Limb (tissue), 2 donors: ENCODE data around the gene SLC20A1.
"Not testable (repeated sequence)": the region's sequence is repeated elsewhere in the genome, so short reads cannot be mapped to it uniquely, and the experiment has no call there.

ENCODE experiments used
- DNase-seq, 2 donors: peaks; one replicate each; pipeline ENCODE4 v3.0.0-alpha.2; 2016; ENCODE audit errors: extremely low spot score in 2 of 2

SLC20A1 gene

DNA sequence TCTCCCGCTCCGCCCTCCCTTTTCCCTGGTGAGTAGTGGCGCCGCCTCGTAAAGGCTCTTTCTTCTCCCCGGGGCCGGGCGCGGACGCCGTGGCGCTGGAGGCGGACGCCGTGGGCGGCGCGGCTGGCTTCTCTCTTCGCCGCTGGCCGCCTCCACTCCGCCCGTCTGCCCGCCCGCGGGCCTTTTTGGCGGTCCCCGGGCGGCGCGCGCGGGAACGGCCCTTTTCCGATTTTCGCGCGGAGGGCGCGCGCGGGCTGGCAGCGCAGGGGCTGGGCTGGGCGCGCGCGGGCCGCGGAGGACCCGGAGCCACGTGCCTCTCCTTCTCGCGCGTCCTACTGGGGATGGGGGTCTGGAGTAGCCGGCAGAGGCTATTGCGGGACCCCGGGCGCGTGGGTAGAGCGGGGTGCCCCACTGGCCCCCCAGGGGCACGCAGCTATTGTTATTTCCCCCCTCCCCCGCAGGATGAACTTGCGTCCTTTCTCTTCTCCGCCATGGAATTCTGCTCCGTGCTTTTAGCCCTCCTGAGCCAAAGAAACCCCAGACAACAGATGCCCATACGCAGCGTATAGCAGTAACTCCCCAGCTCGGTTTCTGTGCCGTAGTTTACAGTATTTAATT, 472 bp downstream of the SLC20A1 start:
- DNase-seq: no peak

DNA sequence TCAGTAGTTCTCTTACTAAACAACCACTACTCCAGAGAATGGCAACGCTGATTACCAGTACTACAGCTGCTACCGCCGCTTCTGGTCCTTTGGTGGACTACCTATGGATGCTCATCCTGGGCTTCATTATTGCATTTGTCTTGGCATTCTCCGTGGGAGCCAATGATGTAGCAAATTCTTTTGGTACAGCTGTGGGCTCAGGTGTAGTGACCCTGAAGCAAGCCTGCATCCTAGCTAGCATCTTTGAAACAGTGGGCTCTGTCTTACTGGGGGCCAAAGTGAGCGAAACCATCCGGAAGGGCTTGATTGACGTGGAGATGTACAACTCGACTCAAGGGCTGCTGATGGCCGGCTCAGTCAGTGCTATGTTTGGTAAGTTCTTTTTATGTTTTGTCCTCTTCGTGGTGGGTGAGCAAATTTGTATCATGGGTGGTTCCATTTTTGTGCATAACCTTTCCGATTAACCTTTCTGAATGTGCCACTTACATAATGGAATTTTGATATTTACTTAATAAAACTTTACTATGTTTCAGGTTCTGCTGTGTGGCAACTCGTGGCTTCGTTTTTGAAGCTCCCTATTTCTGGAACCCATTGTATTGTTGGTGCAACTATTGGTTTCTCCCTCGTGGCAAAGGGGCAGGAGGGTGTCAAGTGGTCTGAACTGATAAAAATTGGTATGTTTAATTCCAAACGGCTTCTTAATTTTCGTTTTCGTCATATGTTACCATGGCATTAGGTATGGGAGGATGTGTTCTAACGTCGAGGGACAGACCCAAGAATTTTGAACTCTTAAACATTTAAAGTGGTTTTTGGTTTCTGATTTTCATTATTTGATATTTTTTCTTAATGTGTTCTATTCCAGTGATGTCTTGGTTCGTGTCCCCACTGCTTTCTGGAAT, 1.3 kb downstream of the SLC20A1 start:
- DNase-seq: peak in 1 of 2 donors; percentile 36

DNA sequence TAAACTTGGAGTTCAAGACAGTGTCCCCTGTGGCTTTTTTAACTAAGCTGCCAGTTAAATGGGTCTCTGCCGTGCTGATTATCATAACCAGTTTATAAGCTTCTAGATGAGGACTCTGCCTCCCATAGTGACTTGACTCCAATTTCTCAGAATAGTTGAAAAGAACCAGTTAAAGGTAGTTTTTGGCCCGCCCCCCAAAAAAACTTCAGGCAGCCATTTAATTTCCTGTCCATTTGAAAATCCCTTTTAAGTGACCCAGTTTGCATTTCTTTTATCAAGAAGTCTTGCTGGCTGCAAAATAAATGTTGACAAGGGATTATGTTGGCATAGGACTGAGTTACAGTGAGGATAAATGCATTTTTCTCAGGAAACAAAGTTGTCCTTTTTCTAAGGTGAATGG, 2.3 kb downstream of the SLC20A1 start:
- DNase-seq: no peak

DNA sequence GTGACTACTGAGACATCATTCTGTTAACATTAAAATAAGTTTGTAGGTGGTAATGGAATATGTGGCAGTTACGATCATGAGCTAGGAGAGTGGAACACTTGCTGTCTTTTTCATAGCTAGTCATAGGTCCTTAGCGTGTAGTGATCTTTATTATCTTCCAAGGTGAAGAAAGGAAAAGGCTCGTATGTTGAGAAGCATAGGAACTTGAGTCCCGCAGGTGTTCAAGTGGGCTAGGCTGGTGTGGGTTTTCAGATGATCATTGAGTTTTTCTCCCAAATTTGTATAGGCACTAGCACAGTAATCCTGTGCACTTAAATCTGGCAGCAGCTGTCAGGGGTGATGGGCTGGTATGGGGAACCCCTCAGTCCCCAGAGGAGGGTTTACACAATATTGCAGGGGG, 10.9 kb downstream of the SLC20A1 start:
- no peak for DNase-seq

DNA sequence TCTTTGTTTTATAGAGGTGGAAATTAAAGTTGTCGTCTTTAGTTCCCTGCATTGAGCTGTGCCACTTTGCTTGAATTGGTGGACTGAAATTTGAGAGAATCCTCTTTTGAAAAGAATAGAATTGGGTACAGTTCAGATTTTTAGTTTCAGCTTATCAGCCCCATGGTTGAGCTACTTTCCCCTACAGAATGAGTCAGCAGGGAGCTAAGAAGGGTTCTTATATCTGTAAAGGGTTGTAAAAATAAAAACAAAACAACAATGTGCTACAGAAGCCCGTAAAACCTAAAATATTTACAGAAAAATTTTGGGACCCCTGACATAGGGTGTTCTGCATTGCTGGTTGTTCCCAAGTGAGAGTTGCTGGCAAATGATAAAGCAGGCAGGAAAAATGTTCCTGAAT, 12.6 kb downstream of the SLC20A1 start:
- DNase-seq: no peak

DNA sequence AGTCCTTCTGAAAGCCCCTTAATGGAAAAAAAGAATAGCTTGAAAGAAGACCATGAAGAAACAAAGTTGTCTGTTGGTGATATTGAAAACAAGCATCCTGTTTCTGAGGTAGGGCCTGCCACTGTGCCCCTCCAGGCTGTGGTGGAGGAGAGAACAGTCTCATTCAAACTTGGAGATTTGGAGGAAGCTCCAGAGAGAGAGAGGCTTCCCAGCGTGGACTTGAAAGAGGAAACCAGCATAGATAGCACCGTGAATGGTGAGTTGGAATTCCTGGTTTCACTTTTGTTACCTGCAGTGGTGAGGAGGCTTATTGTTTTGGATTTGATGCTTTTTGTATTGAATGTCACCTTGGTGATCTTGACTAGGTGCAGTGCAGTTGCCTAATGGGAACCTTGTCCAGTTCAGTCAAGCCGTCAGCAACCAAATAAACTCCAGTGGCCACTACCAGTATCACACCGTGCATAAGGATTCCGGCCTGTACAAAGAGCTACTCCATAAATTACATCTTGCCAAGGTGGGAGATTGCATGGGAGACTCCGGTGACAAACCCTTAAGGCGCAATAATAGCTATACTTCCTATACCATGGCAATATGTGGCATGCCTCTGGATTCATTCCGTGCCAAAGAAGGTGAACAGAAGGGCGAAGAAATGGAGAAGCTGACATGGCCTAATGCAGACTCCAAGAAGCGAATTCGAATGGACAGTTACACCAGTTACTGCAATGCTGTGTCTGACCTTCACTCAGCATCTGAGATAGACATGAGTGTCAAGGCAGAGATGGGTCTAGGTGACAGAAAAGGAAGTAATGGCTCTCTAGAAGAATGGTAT, 13.3 kb downstream of the SLC20A1 start:
- no peak for DNase-seq

DNA sequence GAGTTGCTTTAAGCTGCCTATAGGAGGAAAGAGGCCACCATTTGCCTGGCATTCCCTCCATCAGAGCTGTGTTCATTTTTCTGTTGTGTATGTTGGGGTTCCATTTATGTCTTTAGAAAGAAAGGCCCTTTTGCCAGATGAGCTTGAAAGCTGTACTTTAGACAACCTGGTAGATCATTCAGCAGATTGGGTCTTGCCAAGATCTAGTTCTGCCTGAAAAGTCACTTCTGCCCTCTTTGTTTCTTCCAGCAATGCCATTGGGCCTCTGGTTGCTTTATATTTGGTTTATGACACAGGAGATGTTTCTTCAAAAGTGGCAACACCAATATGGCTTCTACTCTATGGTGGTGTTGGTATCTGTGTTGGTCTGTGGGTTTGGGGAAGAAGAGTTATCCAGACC, 14.4 kb downstream of the SLC20A1 start:
- no peak for DNase-seq

DNA sequence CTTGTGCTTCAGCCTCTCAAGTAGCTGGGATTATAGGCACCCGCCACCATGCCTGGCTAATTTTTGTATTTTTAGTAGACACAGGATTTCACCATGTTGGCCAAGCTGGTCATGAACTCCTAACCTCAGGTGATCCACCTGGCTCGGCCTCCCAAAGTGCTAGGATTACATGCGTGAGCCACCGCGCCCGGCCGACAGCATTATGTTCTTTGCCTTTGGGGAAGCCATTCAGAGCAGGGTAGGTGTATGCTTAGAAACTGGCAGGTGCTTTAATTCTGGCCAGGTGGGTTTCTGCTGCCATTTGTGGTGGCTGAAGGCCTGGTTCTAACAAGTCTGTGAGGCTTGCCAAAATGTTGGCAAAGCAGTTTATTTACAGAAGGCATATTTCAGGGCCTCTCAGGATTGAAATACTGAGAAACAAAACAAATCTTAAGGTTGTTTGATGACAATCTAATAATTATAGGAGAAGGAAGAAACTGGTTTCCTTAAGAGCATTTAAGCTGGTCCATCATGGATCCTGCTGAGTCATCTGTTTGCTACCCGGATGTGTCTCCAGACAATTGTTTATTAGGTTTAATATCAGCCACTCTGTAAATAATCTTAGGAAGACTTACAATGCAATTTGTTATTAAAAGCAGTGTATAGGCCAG, 16.0 kb downstream of the SLC20A1 start:
- DNase-seq: no peak

DNA sequence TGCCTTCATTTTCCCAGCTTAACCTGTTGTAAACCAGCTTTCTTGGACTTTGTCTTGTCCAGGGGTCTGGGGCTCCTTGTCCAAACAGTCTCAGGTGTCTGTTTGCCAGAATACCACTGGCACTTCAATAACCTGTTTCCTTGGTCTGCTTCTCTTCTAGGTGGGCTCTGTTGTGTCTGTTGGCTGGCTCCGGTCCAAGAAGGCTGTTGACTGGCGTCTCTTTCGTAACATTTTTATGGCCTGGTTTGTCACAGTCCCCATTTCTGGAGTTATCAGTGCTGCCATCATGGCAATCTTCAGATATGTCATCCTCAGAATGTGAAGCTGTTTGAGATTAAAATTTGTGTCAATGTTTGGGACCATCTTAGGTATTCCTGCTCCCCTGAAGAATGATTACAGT, 17.0 kb downstream of the SLC20A1 start:
- DNase-seq: no peak

DNA sequence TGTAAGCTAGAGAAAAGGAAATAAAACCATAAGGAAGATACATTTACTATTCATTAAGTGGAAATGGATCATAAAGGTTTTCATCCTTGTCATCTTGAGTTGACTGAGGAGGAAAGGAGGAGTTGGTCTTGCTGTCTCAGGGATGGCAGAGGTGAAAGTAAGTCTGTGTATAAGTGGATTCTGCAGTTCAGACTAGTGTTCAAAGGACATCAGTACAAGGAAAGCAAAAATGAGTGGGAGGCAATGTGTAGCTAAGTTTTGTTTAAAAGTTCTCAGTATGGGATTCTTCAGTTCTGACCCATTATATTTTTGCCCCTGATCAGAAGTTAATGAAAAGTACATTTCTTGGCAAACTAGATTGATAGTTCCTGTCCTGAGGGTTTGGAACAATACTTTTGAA, 18.9 kb downstream of the SLC20A1 start:
- DNase-seq: no peak

DNA sequence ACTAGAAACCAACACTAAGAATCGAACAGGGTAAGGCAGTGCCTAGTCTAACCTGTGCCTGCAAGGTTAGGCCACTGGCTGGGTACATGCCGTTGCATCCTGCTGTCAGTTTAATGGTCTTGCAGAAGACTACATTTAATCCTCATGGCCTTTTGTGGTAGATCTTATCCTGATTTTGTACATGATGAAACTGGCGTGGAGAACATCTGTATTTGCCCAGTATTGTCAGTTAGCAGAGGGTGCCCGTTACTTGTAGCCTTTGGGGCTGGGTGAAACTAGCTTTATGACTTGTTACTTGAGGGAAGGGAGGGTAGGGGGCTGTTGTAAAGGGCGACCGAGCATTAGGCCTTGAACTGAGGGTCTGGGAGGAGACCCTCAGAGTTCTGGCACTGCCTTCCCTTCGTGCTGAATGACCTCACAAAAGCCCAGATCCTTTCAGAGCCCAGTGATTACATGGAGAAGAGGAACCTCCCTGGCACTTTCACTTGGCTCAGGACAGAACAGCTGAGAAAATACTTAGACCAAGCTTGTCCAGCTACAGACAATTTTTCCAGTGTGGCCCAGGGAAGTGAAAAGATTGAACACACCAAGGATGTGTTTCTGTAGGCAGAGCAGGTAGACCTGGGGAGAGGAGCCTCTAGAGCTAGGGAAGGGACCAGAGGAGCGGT, 19.5 kb downstream of the SLC20A1 start:
- no peak for DNase-seq

DNA sequence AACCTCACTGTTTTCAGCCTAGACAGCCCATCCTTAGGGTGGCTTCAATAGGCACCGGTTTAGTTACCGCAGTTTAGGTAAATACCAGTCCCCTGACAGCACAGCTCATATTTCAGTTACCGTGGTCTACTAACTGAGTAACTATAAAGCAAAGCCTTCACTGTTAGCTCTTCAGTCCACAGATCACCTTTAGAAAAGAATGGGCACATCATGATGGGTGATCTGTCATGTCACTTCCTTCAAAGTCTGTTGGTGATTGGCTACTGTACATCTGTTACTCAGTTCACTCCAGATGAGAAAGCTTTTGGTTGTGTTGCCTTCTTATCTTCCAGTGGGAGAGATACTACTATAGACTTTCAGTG, 21.0 kb downstream of the SLC20A1 start:
- no peak for DNase-seq

DNA sequence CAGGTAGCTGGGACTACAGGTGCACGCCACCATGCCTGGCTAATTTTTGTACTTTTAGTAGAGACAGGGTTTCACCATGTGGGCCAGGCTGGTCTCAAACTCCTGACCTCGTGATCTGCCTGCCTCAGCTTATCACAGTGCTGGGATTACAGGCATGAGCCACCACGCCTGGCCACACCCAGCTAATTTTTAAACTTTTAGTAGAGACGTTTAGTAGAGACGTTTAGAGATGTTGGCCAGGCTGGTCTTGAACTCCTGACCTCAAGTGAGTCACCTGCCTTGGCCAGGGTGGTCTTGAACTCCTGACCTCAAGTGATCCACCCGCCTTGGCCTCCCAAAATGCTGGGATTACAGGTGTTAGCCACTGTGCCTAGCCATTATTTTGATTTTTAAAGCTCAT, 21.8 kb downstream of the SLC20A1 start:
- not testable (repeated sequence) for DNase-seq

DNA sequence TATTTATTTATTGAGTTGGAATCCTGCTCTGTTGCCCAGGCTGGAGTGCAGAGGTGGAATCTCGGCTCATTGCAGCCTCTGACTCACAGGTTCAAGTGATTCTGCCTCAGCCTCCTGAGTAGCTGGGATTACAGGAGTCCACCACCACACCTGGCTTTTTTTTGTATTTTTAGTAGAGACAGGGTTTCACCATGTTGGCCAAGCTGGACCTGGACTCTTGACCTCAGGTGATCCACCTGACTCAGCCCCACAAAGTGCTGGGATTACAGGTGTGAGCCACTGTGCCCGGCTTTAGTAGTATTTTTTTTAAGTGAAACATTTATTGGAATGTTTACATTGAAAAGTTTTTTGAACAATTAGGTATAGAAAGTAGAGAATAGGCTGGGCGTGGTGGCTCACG, 23.9 kb downstream of the SLC20A1 start:
- DNase-seq: no peak

DNA sequence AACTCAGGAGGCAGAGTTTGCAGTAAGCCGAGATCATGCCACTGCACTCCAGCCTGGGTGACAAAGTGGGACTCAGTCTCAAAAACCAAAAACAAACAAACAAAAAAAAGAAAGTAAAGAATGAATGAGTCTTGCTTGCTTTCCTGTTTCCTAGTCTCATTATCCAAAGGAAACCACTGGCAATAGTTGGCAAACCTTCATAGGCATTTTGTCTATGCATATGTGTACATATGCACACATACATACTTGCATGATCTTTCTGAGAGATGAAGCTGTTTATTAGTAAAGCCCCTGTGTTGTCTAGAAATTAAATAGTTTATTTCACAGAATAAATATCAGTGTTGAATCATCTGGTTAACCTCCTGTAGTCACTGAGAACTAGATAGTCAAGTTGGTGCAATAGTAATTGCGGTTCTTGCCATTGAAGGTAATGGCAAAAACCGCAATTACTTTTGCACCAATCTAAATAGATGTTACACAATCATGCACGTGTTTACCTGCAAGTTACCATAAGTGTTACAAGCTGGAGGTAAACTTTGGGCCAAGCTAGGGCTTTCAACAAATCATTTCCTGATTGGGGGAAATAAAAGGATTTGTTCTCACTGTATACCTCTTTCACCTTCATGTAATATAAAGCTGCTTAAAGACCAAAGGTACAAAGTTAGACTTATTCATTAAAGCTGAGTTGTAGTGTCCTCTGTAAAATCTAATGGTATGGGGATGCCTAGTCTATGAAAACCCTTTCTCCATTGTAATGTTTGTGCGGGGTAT, 24.7 kb downstream of the SLC20A1 start:
- no peak for DNase-seq

DNA sequence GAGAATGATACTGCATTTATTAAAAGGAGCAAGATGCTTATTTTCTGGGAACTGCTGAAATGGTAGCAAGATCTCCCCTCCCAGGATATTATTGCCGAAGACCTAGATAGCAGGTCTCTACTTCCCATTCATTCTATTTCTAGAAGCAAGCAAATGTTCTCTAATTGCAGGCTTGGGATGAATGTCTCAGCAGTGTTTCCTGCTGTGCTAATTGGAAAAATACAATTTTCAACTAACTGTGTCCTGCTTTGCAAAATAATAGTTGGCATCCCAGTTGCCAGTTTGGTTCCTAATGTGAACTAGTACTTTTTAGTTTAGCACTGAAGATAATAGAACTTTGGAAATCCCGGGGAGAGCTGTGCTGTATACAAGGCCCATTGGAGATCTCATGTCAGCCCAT, 26.1 kb downstream of the SLC20A1 start:
- no peak for DNase-seq

DNA sequence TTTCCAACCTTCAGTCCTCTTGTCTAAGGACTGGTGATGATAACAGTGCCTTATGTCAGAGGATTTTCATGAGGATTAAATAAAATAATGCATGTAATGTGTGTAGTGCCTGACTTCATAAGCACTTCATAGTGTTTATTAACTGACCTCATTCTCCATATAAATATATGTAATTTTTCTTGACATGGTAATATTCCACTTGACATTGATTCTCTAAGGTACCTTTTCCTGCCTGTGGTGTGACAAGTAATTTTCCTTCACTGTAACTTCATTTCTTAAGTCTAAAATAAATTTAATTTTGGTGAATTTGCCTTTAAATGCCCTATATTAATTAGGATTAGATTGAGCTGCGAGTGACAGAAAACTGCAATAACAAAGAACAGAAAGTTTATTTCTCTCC, 27.3 kb downstream of the SLC20A1 start:
- no peak for DNase-seq

DNA sequence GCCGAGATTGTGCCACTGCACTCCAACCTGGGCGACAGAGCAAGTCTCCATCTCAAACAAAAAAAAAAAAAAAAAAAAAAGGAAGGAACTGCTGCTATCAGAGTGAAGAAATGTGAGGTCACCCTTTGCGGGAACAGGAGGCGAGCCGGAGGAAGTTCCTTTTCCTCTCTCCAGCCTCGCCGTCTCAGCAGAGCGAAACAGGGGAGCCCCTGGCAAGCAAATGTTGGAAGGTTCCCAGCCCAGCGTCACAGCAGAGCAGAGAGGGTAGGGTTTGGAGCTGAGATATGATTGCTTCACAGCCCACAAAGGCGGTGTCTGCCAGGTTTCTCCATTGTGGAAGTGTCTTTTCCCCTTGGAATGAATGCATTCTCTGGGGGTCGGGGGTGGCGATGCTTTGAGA, 28.5 kb downstream of the SLC20A1 start:
- no peak for DNase-seq

DNA sequence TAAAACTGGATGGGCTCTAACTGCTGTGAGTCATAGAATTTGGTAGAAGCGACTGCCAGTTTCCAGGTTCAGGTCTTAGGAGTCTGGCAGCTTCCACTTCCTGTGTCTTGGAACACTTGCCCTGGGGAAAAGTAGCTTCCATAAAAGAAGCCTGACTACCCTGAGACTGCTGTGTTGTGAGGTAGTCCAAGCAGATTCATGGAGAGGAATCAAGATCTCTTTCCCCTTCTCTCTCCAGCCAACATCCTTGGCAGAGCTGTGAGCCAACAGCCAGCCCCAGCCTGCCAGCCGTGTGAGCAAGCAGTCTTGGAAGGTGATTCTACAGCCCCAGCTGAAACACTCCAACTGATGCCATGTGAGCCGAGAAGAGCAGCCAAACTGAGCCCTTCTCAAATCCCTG, 33.7 kb downstream of the SLC20A1 start:
- DNase-seq: no peak

DNA sequence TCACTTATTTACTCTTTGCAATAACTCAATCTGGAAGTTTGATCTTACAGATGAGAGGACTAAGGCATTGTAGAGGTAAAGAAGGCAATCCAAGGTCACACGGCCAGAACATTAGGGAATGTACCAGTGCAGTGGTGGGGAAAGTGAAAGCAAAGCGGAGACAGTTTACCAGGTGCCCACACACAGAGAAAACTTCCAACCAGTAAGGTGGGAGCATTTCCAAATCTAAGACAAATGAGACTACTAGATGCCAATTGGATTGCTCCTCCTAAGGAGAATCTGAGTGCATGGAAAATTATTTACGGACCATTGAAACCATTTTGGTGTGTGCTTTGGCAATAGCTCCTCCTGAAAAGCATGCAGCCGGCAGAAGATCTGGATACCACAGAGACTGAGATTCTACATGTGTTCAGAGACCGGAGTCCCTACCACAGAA, 34.9 kb downstream of the SLC20A1 start:
- no peak for DNase-seq
